Panc1 (cell line): ENCODE measurements around the gene WDR46. TPM values are rescaled to one million over a fixed set of nuclear protein-coding genes. Genes with fewer than 3 reads are reported as not detected.

Experiments
- ATAC-seq: fragments of 200-7000 bp; cut with Tn5 transposase; 2 replicates; pipeline ENCODE4 v1.9.1; 2020; ENCODE audit warnings: mild to moderate bottlenecking, moderate library complexity
- BruUV-seq: library from RNA; stranded (reverse); fragments of 400-500 nt; replicated peaks from 2 replicates; lab custom pipeline; 2021; lab: Mats Ljungman, UMichigan
- CTCF ChIA-PET: fragments of 300-600 bp; sonication (Branson Sonifier 250); formaldehyde crosslinking; loops from one replicate; lab custom pipeline; 2022; ENCODE audit warnings: antibody characterized with exemption; lab: Charles Lee
- POLR2A ChIA-PET: fragments of 300-600 bp; sonication (Branson Sonifier 250); formaldehyde crosslinking; loops from one replicate; lab custom pipeline; 2022; ENCODE audit warnings: antibody characterized with exemption; lab: Charles Lee
- DNase-seq: peaks from one replicate; pipeline ENCODE4 v3.0.0-alpha.2; 2010; ENCODE audit warnings: low read depth, low spot score
- H3K27ac ChIP-seq: 2 replicates; pipeline ENCODE4 v1.5.1; 2011; ENCODE audit warnings: mild to moderate bottlenecking, low read length, inconsistent platforms
- H3K27me3 ChIP-seq: fragments of 200-500 bp; sonication (Bioruptor generic); 2 replicates; pipeline ENCODE4 v1.6.0; 2014; ENCODE audit warnings: low read length, inconsistent platforms; ENCODE audit not compliant: control insufficient read depth, insufficient read depth
- H3K36me3 ChIP-seq: fragments of 200-500 bp; sonication (Bioruptor generic); 2 replicates; pipeline ENCODE4 v1.5.1; 2014; ENCODE audit warnings: inconsistent platforms, mild to moderate bottlenecking, low read length, moderate library complexity; ENCODE audit not compliant: control insufficient read depth, insufficient read depth
- H3K4me1 ChIP-seq: 2 replicates; pipeline ENCODE4 v1.5.1; 2011; ENCODE audit warnings: inconsistent platforms, mild to moderate bottlenecking, low read length, moderate library complexity; ENCODE audit not compliant: control insufficient read depth, insufficient read depth
- H3K4me3 ChIP-seq, 2 experiments: 2 replicates each; pipeline ENCODE4 v1.5.1; 2011 to 2012; ENCODE audit warnings: low read depth in 2 of 2, low read length in 2 of 2, mild to moderate bottlenecking in 2 of 2, inconsistent platforms in 1 of 2, moderate library complexity in 1 of 2
- H3K9me3 ChIP-seq: fragments of 200-500 bp; sonication (Bioruptor generic); 2 replicates; pipeline ENCODE4 v1.5.1; 2014; ENCODE audit warnings: low read depth, mild to moderate bottlenecking, inconsistent platforms, low read length, moderate library complexity; ENCODE audit not compliant: control insufficient read depth, insufficient read depth
- POLR2AphosphoS5 ChIP-seq: IDR thresholded peaks from 2 replicates; pipeline ENCODE4 v1.6.1; 2012; ENCODE audit warnings: mild to moderate bottlenecking, low read depth, low read length, moderate library complexity
- REST ChIP-seq, 2 experiments: IDR thresholded peaks; 2 replicates each; pipeline ENCODE4 v1.6.1; 2011 to 2012; ENCODE audit warnings: low read depth in 2 of 2, control low read depth in 1 of 2, low read length in 1 of 2, mild to moderate bottlenecking in 1 of 2, moderate library complexity in 1 of 2; ENCODE audit not compliant: insufficient read depth in 1 of 2
- SIN3A ChIP-seq: IDR thresholded peaks from 2 replicates; pipeline ENCODE4 v1.6.1; 2012; ENCODE audit warnings: low read depth, mild to moderate bottlenecking, low read length, moderate library complexity, borderline replicate concordance; ENCODE audit not compliant: insufficient read depth
- TCF7L2 ChIP-seq: IDR thresholded peaks from 2 replicates; pipeline ENCODE4 v1.6.1; 2011; ENCODE audit warnings: mild to moderate bottlenecking, low read depth, low read length, inconsistent platforms
- in situ Hi-C: cut with HindIII; loops from 2 replicates; pipeline ENCODE4 v1.10.0; 2016; ENCODE audit warnings: low sequenced_read_pairs, low pct_unique_long_range_greater_than_20kb
- intact Hi-C: fragments of 100-400 bp; cut with micrococcal nuclease; formaldehyde crosslinking; loops from one replicate; pipeline ENCODE4 v1.10.0; 2022; ENCODE audit not compliant: unreplicated experiment
- total RNA-seq: library from RNA; stranded (reverse); gene quantifications from one replicate; pipeline ENCODE4 v1.2.1, GENCODE V29; 2021; ENCODE audit not compliant: unreplicated experiment
- TF ChIP-seq, protein P1 (sequence below): fragments of 450-650 bp; IDR thresholded peaks from 2 replicates; pipeline ENCODE4 v1.5.1; 2017; ENCODE audit warnings: mild to moderate bottlenecking

Gene WDR46
- total RNA-seq, 1 experiment from 2014 or later = 80.6 TPM

- ChIA-PET POLR2A (no interaction called here), CTCF (no interaction called here)
- Histone ChIP-seq H3K36me3 (peaks cover 2% of the 10 kb centered on the region; the same call in 1 of the 2 replicates), H3K27me3 (no peaks in the 10 kb centered on the region), H3K27ac (no peak overlapping the region), H3K4me3 (no peak overlapping the region), H3K9me3 (no peaks in the 10 kb centered on the region), H3K4me1 (peaks cover 19% of the 10 kb centered on the region)
- BruUV-seq = TSS peak; percentile 61
- no peak for DNase-seq
- TF ChIP-seq REST (IDR thresholded peaks at IDR 0.05; ENCODE audit: insufficient read depth in 1 of 2, low read depth in 2 of 2, low read length in 1 of 2) (no peak), POLR2AphosphoS5 (no peak), TCF7L2 (no peak), SIN3A (no peak)
- TF ChIP-seq, protein P1, sequence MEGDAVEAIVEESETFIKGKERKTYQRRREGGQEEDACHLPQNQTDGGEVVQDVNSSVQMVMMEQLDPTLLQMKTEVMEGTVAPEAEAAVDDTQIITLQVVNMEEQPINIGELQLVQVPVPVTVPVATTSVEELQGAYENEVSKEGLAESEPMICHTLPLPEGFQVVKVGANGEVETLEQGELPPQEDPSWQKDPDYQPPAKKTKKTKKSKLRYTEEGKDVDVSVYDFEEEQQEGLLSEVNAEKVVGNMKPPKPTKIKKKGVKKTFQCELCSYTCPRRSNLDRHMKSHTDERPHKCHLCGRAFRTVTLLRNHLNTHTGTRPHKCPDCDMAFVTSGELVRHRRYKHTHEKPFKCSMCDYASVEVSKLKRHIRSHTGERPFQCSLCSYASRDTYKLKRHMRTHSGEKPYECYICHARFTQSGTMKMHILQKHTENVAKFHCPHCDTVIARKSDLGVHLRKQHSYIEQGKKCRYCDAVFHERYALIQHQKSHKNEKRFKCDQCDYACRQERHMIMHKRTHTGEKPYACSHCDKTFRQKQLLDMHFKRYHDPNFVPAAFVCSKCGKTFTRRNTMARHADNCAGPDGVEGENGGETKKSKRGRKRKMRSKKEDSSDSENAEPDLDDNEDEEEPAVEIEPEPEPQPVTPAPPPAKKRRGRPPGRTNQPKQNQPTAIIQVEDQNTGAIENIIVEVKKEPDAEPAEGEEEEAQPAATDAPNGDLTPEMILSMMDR = no peak
- ATAC-seq = no peak
- intact Hi-C loops (no loop called here), in situ Hi-C loops (no loop called here)
Observed at GRCh38 chr6:33294086-33294823, 5.2 kb upstream of the WDR46 start.

GRCh38 chr6:33292996-33293682, 4.1 kb upstream of the WDR46 start:
- ATAC-seq (no peak), DNase-seq (no peak)
- H3K4me3 ChIP-seq = no peak overlapping the region
- no peak overlapping the region for H3K27ac ChIP-seq
- H3K9me3 ChIP-seq = no peaks in the 10 kb centered on the region
- H3K27me3 ChIP-seq = no peaks in the 10 kb centered on the region
- CTCF ChIA-PET = interaction anchor here (1.5 kb wide), 1 partner anchor 16 kb away, joined by 5 read pairs; no protein-coding TSS in a partner anchor
- in situ Hi-C loops = no loop called here
- no TSS peak for BruUV-seq
- H3K36me3 ChIP-seq = peaks cover 2% of the 10 kb centered on the region; the same call in 1 of the 2 replicates
- no peak for TF ChIP-seq REST (IDR thresholded peaks at IDR 0.05; ENCODE audit: insufficient read depth in 1 of 2, low read depth in 2 of 2, low read length in 1 of 2)
- TF ChIP-seq, protein P1 = no peak
- no peak for TF ChIP-seq POLR2AphosphoS5
- TF ChIP-seq SIN3A = no peak
- TF ChIP-seq TCF7L2 = no peak
- intact Hi-C loops = no loop called here
- POLR2A ChIA-PET = no interaction called here
- peaks cover 21% of the 10 kb centered on the region for H3K4me1 ChIP-seq
